GM12891 (cell line): Measurements from ENCODE around the gene PARD3.

Experiments used
- PAX5 ChIP-seq: IDR thresholded peaks from 2 replicates; pipeline ENCODE4 v1.6.1; 2011; ENCODE audit warnings: low read length, moderate library complexity, mild to moderate bottlenecking; ENCODE audit not compliant: insufficient read depth, severe bottlenecking
- POLR2A ChIP-seq: IDR thresholded peaks from 2 replicates; pipeline ENCODE4 v1.6.1; 2011; ENCODE audit warnings: low read depth, low read length, control low read depth
- POLR2AphosphoS5 ChIP-seq: IDR thresholded peaks from 2 replicates; pipeline ENCODE4 v1.6.1; 2011; ENCODE audit warnings: low read depth, low read length, control low read depth
- POU2F2 ChIP-seq: IDR thresholded peaks from 2 replicates; pipeline ENCODE4 v1.6.1; 2011; ENCODE audit warnings: low read depth, mild to moderate bottlenecking, control low read depth, low read length, moderate library complexity
- TAF1 ChIP-seq: IDR thresholded peaks from 2 replicates; pipeline ENCODE4 v1.6.1; 2011; ENCODE audit warnings: low read depth, low read length, control low read depth

DNA sequence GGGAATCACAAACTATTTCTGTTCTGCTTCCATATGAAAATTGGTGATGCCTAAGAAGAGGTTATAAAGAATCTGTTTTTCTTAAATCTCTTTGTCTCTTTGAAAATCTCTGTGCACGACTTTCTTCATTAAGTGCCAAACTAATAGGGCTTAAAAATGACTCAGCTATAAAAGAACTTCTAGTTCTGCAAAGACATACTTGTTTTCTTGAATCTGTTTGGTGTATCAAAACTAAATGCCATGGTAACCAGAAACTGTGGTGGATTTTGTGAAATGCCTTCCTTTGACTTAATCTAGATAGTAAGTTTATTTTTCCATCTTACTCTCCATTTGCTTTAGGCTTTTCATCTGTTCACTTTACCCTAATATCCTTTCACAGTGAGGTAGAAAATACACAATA is 417.8 kb downstream of the PARD3 start:
- TF ChIP-seq POLR2A (no peak), POLR2AphosphoS5 (no peak), TAF1 (no peak), PAX5 (no peak), POU2F2 (no peak)
